KMS-11 (cell line): ENCODE measurements around the gene KCNG4.

Experiments used
- H2AFZ ChIP-seq: fragments of 200-600 bp; sonication (generic); 2 replicates; pipeline ENCODE4 v1.6.1; 2016; ENCODE audit warnings: antibody characterized with exemption, mixed run types, low read depth
- H3K27ac ChIP-seq: fragments of 200-600 bp; sonication (generic); 2 replicates; pipeline ENCODE4 v1.6.1; 2016; ENCODE audit warnings: mild to moderate bottlenecking, mixed run types
- H3K27me3 ChIP-seq: fragments of 200-600 bp; sonication (generic); 2 replicates; pipeline ENCODE4 v1.6.1; 2017; ENCODE audit warnings: mild to moderate bottlenecking, low read depth, mixed run types, moderate library complexity; ENCODE audit not compliant: insufficient read depth
- H3K36me3 ChIP-seq: fragments of 200-600 bp; sonication (generic); 2 replicates; pipeline ENCODE4 v1.6.1; 2017; ENCODE audit warnings: mild to moderate bottlenecking, mixed run types; ENCODE audit not compliant: insufficient read depth
- H3K4me1 ChIP-seq: fragments of 200-600 bp; sonication (generic); 2 replicates; pipeline ENCODE4 v1.6.1; 2016; ENCODE audit warnings: mild to moderate bottlenecking, low read depth, mixed run types; ENCODE audit not compliant: poor library complexity, severe bottlenecking
- H3K4me2 ChIP-seq: fragments of 200-600 bp; sonication (generic); 2 replicates; pipeline ENCODE4 v1.7.0; 2016; ENCODE audit warnings: mild to moderate bottlenecking, mixed run types
- H3K4me3 ChIP-seq: fragments of 200-600 bp; sonication (generic); IDR thresholded peaks from 2 replicates; pipeline ENCODE4 v1.6.1; 2017; ENCODE audit warnings: low read depth, low read length, mixed read lengths; ENCODE audit not compliant: insufficient read depth
- H3K79me2 ChIP-seq: fragments of 200-600 bp; sonication (generic); 2 replicates; pipeline ENCODE4 v1.6.1; 2016; ENCODE audit warnings: low read depth, mixed run types; ENCODE audit not compliant: insufficient read depth
- H3K9ac ChIP-seq: fragments of 200-600 bp; sonication (generic); 2 replicates; pipeline ENCODE4 v1.6.1; 2016; ENCODE audit warnings: mild to moderate bottlenecking, mixed run types
- H4K20me1 ChIP-seq: fragments of 200-600 bp; sonication (generic); 2 replicates; pipeline ENCODE4 v1.6.1; 2016; ENCODE audit warnings: mild to moderate bottlenecking, mixed run types; ENCODE audit not compliant: insufficient read depth
- TF ChIP-seq, protein P1 (sequence below): fragments of 200-600 bp; sonication (generic); conservative IDR thresholded peaks from 2 replicates; pipeline ENCODE4 v1.6.1; 2017; ENCODE audit warnings: low read depth, mild to moderate bottlenecking, antibody characterized with exemption, low read length, moderate library complexity, mixed read lengths

KCNG4 gene

DNA sequence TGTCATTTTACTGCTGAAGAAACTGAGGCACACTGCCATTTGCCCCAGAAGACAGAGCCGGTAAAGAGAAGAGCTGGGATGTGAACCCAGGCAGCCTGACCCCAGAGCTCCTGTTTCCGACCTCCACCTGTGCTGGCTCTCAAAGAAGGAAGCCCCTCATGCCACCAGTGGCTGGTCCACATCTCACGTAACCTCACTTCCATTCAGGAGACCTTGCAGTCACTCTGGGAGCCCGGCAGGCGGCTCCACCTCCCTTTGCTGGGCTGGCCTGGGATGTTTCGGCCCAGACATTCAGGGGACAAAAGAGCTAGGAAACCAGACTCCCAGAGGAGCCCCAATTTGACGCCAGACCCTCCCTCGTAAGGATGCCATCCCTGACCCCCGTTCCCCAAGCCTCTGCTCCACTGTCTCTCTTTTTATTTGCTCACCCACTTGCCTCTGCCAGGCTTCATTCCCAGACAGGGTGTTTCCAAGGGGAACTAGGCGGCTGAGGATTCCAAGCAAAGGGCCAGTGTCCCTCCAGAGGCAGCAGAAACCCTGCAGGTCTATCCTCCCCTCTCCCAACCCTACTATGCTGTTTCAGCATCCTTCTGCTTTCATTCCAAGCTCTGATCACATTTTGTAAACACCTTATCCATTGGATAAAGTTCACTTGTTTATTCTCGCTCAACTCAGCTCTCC, 55.8 kb downstream of the KCNG4 start:
- TF ChIP-seq, protein P1, sequence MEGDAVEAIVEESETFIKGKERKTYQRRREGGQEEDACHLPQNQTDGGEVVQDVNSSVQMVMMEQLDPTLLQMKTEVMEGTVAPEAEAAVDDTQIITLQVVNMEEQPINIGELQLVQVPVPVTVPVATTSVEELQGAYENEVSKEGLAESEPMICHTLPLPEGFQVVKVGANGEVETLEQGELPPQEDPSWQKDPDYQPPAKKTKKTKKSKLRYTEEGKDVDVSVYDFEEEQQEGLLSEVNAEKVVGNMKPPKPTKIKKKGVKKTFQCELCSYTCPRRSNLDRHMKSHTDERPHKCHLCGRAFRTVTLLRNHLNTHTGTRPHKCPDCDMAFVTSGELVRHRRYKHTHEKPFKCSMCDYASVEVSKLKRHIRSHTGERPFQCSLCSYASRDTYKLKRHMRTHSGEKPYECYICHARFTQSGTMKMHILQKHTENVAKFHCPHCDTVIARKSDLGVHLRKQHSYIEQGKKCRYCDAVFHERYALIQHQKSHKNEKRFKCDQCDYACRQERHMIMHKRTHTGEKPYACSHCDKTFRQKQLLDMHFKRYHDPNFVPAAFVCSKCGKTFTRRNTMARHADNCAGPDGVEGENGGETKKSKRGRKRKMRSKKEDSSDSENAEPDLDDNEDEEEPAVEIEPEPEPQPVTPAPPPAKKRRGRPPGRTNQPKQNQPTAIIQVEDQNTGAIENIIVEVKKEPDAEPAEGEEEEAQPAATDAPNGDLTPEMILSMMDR = no peak
- H3K27ac ChIP-seq = no peak overlapping the region
- no peak overlapping the region for H3K4me2 ChIP-seq
- H3K9ac ChIP-seq = no peak overlapping the region
- peaks cover 19% of the 10 kb centered on the region for H3K79me2 ChIP-seq
- H4K20me1 ChIP-seq = no peaks in the 10 kb centered on the region
- H3K4me1 ChIP-seq = peaks cover 8% of the 10 kb centered on the region
- no peaks in the 10 kb centered on the region for H3K36me3 ChIP-seq
- no peak overlapping the region for H3K4me3 ChIP-seq
- H3K27me3 ChIP-seq = no peaks in the 10 kb centered on the region; the same call in 1 of the 2 replicates
- H2AFZ ChIP-seq = no peak overlapping the region

DNA sequence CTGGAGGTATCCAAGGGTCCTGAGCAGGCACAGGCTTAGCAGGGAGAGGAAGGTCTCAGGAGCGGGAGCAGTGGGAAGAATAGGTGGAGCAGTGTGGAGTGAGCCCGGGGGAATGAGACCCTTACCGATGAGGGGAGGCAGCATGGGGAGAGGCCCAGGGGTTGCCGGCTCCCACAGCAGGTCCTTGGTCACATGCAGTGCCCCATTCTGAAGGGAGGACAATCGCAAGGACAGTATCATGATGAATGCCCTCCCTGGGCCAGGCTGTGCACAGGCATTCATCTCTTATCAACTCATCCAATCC, 56.3 kb downstream of the KCNG4 start:
- H3K36me3 ChIP-seq = no peaks in the 10 kb centered on the region
- no peak overlapping the region for H3K4me2 ChIP-seq

DNA sequence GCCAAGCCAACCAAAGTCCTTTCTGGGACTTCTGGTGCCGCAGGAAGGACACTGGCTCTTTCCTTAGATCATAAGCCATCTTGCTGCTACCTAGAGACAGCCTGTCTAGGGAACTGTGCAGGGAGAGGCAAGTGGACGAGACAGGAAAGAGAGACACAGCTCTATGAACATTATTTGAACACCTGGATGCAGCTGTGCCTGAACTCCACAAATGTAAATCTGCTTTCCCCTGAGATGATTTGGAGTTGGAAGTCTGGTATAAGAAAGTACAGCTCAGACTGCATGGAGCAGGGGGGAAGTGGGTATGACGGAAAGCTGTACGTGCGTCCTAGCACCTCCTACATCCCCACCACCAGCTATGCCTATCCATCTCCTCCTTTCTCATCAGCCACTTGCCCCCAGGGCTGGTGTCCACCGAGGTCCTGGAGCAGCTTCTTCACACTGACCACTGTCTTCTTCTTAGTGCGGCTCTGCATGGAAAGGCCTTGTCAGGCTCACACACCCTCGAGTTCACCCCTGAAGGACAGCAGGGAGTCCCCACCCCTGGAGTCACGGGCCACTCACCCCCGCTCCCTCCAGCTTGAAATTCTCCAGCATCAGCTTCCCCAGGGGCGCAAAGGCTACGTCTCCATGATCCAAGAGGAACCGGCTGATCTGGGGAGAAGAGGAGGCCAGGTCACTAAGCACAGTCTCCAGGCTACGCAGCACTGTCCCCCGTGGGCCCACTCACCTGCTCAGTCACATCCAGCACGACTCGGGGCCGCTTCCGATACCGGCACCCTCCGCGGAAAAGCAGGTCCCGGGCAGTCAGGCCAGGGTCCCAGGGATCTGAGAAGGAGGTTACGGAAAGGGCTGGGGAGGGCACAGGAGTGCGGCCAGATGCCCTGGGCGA, 56.9 kb downstream of the KCNG4 start:
- Histone ChIP-seq H4K20me1 (no peaks in the 10 kb centered on the region), H3K27me3 (no peaks in the 10 kb centered on the region), H3K36me3 (no peaks in the 10 kb centered on the region), H3K4me2 (no peak overlapping the region), H3K4me3 (no peak overlapping the region), H3K9ac (no peak overlapping the region), H2AFZ (no peak overlapping the region), H3K27ac (no peak overlapping the region), H3K4me1 (peaks cover 8% of the 10 kb centered on the region), H3K79me2 (peaks cover 19% of the 10 kb centered on the region)
- TF ChIP-seq, protein P1 = no peak

More for the DNA sequence above, 56.3 kb downstream of the KCNG4 start:
- Histone ChIP-seq H3K4me3 (no peak overlapping the region), H3K79me2 (peaks cover 19% of the 10 kb centered on the region), H3K9ac (no peak overlapping the region), H3K4me1 (peaks cover 8% of the 10 kb centered on the region), H4K20me1 (no peaks in the 10 kb centered on the region), H2AFZ (no peak overlapping the region), H3K27ac (no peak overlapping the region), H3K27me3 (no peaks in the 10 kb centered on the region)
- TF ChIP-seq, protein P1 = no peak

DNA sequence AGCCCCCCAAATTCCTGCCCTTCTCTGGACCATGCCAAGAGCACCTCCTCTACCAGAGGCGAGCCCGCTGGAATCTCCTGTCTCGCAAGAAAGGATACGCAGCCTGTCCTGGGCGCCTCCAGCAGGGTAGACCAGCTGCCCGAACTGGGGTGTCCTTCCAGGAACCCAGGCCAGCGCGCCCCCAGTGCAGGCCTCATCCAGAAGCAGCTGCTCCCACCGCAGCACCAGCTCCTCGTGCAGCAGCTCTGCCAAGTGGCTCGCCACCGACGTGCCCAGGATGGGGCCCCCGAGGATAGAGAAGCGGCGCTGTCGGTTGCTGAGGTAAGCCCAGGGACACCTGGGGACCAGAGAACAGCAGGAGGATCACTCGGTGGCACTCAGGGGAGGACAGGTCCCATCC, 57.7 kb downstream of the KCNG4 start:
- no peaks in the 10 kb centered on the region for H3K27me3 ChIP-seq
- peaks cover 7% of the 10 kb centered on the region for H3K4me1 ChIP-seq
- no peak overlapping the region for H3K27ac ChIP-seq
- no peak overlapping the region for H3K4me2 ChIP-seq
- H3K4me3 ChIP-seq = no peak overlapping the region
- peaks cover 19% of the 10 kb centered on the region for H3K79me2 ChIP-seq
- no peaks in the 10 kb centered on the region for H4K20me1 ChIP-seq
- H3K9ac ChIP-seq = no peak overlapping the region
- TF ChIP-seq, protein P1 = no peak
- H3K36me3 ChIP-seq = no peaks in the 10 kb centered on the region
- H2AFZ ChIP-seq = no peak overlapping the region
